Stimulated activated CD8-positive, alpha-beta memory T cell treated with anti-CD3 and anti-CD28 coated beads, Interleukin-15, amount 100 ng/mL, for 1 hour (primary cell): ENCODE results near the gene EMD.
"Not testable (repeated sequence)": the region's sequence is repeated elsewhere in the genome, so short reads cannot be mapped to it uniquely, and the experiment has no call there.

Experiments
- DNase-seq: peaks from one replicate; pipeline ENCODE4 v3.0.0-alpha.2; 2020; ENCODE audit warnings: low read depth

Gene EMD

DNA sequence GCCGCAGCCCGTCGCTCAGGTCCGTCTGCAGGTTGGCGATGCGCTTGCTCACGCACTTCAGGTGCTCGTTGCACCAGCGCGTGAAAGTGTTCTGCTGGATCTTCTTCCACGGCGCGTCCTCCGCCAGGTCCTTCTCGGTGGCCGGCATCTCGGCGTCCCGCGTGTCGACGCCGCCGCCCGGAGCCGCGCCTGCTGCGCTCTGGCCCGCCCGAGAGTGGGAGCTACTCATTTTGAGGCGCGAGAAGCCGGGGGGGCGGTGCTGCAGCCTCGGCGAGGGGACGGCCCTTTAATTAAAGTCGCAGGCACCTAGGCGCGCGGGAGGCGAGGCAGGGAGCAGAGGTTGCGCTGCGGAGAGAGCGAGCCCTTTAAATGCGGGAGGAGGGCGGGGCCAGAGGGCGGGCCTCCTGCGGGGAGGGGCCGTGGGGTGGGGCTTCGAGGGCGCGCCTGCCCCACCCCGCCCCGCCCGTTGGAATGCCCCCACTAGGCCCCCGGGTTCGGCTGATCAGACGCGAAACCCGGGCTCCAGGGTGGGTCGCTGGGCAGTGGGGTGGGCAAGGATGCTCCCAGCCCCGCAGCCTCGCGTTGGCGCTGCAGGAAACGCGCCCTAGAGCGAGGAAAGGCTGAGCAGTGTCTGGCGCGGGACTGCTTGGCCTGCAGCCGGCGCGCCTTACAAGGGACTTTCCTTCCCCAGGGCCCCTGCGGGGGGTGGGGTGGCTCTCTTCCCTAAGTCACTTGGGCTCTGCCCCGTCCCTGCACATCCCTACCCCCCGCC, 7.9 kb upstream of the EMD start:
- peak; percentile 81 for DNase-seq

DNA sequence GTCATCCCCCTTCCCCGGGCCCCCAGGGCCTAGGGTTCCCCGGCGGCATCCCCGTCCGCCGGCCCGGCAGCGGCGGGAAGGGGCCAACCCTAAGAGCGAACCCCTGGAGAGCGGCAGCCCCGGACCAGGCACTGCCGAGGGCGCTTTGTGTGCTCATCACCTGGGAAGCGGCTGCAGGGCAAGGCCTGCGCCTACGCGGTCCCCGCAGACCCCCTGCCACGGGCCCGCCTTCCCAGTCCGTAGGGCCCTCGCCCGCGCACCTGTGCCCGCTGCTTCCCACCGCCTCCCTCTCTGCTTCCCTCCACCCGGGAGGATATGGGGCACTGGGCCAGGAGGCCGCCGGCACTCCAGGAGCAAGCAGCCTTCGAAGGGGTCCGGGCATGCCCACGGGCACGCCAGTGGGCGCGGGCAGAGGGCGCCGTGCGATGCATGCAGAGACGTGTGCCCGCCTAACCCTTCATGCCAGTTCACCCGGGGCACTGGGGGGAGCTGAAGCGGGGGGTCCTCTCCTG, 7.2 kb upstream of the EMD start:
- no peak for DNase-seq

DNA sequence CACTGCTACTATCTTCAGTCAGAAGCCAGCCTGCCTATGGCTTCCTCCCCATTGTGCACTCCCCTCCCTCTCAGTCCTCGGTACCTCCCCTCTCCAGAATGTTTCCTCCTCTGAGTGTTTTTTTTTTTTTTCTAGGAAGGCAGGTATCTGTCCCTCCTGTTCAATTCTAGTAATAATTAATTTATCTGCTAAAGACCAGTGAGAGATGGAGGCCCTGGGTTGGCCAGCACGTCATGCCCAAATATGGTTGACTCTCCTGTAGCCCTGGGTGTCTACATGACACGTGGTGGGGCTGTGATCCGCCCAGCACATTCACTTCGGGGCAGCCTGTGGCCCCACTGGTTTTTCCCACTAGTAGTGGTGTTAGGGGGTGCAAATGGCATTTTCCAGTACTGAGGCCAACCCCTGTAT, 6.5 kb upstream of the EMD start:
- no peak for DNase-seq

GRCh38 chrX:154373340-154374306, 5.5 kb upstream of the EMD start:
- DNase-seq, result no peak

DNA sequence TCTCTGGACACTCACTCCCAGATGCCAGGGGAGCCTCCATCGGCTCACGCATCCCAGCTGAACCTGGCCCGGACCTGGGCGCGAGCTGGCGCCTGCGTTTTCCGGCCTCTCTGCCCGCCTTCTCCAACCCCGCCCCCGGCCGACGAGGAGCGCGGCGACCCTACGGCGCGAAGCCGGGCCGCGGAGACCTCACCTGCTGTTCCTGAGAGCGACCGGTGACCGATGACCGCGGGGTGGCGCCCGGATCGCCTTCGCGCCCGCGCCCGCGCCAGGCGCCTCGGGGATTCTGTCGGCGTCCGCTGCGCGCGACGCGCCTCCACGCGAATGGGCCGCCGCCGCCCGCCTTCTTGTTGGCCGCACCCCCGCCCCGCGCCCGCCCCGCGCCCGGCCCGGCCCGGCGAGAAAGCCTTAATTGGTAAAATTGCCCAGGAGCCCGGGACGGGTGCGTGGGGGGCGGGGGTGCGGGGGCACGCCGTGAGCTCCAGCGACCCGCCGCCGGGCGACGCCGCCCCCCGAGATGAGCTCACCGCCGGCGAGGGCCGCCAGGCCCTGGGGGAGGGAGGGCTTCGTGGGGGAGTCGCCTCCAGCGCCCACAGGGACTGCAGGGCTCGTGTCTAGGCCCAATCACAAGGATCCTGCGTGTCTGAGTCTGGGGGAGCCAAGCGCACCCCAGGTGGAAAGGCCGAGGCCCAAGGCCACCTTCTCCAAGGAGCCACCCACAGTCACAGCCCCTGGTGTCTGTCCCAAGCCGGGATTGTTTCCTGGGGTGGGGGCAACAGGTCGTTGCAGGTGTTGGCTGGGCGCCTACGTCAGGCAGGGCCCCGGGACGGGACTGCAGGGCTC, 4.6 kb upstream of the EMD start, which contains the start of gene FLNA:
TSS of gene FLNA (minus strand) at position 322 of the 843 bp plus-strand sequence. CDS start 3,389 bp downstream, outside the sequence.
- DNase-seq, result no peak

DNA sequence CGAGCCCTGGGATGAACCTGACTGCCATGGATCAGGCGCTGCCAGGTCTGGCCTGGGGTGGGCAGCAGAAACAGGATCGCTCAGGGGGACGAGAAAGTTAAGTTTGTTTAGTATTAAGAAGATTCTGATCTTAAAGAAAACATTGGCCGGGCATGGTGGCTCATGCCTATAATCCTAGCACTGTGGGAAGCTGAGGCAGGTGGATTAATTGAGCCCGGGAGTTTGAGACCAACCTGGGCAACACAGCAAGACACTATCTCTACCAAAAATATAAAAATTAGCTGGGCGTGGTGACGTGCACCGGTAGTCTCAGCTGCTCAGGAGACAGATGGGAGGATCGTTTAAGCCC, 4.0 kb upstream of the EMD start:
- no peak for DNase-seq

DNA sequence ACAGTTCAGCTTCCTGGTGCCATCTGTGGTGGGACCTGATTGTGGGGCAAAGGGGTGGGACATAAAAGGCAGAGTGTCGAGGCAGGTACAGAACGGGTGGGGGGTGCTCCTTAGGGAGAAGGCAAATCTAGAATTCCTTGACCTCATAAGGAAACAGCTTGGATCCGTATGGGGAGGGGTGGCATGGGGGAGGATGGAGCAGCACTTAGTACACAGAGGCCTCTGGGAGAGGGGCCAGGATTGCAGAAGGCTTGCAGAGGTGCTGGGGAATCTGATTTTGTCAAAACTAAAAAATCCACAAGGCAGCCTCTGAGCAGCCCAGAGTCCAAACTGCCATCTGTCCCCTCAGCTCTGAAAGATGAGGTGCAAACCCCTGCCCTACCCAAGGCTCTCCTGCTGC, 2.3 kb upstream of the EMD start:
- no peak for DNase-seq

- no peak for DNase-seq
Measured at GRCh38 chrX:154378059-154378798, 866 bp upstream of the EMD start.

- no peak for DNase-seq
Measured at GRCh38 chrX:154379569-154379951, 465 bp downstream of the EMD start.

GRCh38 chrX:154380153-154380552, 1.1 kb downstream of the EMD start:
- no peak for DNase-seq

DNA sequence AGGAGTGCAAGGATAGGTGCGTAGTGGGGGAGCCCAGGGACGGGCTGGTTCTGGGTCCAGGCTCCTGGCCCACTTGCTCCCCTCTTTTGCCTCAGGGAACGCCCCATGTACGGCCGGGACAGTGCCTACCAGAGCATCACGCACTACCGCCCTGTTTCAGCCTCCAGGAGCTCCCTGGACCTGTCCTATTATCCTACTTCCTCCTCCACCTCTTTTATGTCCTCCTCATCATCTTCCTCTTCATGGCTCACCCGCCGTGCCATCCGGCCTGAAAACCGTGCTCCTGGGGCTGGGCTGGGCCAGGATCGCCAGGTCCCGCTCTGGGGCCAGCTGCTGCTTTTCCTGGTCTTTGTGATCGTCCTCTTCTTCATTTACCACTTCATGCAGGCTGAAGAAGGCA, 1.7 kb downstream of the EMD start:
- no peak for DNase-seq

GRCh38 chrX:154381271-154381670, 2.2 kb downstream of the EMD start:
- DNase-seq, result no peak

GRCh38 chrX:154382483-154383069, 3.5 kb downstream of the EMD start:
- no peak for DNase-seq

DNA sequence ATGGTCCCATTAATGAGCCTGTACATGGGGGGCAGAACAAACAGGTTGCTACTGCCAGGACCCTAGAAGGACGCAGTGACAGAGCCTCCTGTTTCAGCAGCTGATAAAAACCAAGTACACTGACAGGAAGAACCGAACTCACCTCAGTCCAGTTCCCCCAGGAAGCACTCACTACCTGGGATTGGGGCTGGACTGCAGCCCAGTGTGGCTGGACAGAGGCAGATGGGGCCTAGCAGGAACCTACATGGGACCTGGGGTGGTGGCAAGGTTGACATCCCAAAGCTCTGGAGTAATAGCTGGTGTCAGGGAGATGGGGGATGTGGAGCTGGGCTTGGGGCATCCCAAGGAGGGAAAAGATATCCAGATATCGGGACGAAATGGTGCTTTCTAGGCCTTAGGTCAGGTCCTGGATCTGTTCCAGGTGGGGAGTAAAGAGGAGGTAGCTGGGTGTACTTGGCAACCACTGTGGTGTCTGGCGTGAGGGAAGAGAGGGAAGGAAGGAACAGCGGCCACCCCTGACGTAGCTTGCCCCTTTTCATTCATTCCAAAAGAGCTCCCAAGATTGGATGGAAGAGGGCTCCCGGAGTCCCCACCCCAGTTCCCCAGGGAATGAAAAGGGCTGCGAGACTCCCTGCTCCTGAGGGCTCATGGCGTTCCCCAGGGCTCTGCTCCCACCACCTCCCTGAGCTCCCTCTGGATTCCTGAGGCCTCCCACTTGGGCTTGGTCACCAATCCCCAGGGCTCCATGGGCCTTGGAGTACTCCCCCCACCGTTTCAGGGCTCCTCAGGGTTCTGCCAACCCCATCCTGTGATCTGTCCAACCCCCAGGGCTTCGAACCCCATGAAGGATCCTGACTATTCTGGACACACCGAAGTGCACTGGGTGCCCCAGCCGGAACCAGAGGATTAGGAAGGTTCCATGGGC, 4.5 kb downstream of the EMD start:
- DNase-seq, result no peak

DNA sequence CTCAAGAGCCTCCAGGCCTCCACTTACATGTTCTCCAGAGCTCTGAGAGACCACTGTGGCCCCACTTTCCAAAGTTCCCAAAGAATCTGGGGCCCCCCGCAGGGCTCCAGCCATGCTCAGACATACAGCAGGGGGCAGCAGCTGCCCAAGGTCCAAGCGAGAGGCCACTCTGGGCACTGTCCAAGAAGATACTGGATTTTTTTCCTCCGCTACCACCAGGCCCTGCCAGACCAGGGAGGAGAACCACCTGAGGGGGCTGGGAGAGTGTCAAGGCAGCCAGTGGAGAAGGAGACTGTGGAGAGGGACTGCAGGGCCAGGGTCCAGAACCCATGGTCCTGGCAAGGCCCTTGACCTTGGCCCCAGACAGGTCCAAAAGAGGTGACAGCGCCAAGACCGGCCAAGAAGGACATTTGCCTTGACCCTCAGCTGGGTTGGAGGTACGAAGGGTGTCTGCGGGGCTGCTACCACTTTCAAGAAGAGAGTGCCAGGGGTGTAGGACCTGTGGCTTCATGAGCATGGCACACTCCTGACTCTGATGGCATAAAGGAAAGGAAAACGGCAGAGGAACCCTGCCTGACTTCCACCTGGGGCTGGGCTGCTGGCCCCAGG, 5.3 kb downstream of the EMD start:
- no peak for DNase-seq

DNA sequence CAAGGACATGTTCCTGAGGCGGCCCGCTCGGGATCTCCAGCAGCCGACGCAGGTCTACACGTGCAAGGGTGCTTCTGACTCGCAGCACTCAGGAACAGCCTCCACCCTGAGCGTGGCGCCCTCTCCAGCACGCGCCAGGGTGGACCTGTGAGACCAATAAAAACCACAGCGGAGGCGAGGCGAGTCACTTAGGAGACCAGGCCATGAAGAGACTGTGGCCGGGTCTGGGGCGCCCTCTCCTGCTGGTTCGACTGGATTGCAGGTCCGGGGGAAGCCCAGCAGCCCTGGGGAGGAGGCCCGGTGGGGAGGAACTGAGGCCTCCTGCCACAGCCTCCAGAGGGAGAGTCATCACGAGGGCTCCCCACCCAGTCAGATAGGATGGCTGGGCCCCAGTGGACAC, 9.0 kb downstream of the EMD start:
- not testable (repeated sequence) for DNase-seq

GRCh38 chrX:154388649-154389048, 9.6 kb downstream of the EMD start:
- not testable (repeated sequence) for DNase-seq

- not testable (repeated sequence) for DNase-seq
Measured at GRCh38 chrX:154389812-154390747, 11.0 kb downstream of the EMD start.
